Glomerular endothelial cell (primary cell): ENCODE data around the gene DCTN1. TPM values are rescaled to one million over a fixed set of nuclear protein-coding genes. Genes with fewer than 3 reads are reported as not detected.

Experiments used
- DNase-seq: peaks from one replicate; pipeline ENCODE4 v3.0.0-alpha.2; 2011; ENCODE audit warnings: low read depth, low spot score; ENCODE audit errors: extremely low read depth
- total RNA-seq: library from RNA; depleted of rRNA; stranded (reverse); fragments of >200 nt; gene quantifications from 2 replicates; pipeline ENCODE4 v1.2.3, GENCODE V29; 2015

DCTN1 gene
- total RNA-seq, 1 donor from 2014 or later: 152 TPM

- no peak for DNase-seq
Observed at GRCh38 chr2:74327627-74328026, 52.5 kb downstream of the DCTN1 start.

- no peak for DNase-seq
Observed at GRCh38 chr2:74327199-74327598, 52.9 kb downstream of the DCTN1 start.

- DNase-seq: no peak
Observed at GRCh38 chr2:74325815-74326214, 54.3 kb downstream of the DCTN1 start.

GRCh38 chr2:74321737-74322136 lies 58.4 kb downstream of the DCTN1 start:
- no peak for DNase-seq

- DNase-seq: no peak
Observed at GRCh38 chr2:74317701-74318100, 62.4 kb downstream of the DCTN1 start.

- DNase-seq: no peak
Observed at GRCh38 chr2:74316627-74317295, 63.4 kb downstream of the DCTN1 start.

- no peak for DNase-seq
Observed at GRCh38 chr2:74314107-74314506, 66.0 kb downstream of the DCTN1 start.

- no peak for DNase-seq
Observed at GRCh38 chr2:74313497-74313896, 66.6 kb downstream of the DCTN1 start.

- no peak for DNase-seq
Observed at GRCh38 chr2:74312913-74313312, 67.2 kb downstream of the DCTN1 start.

Other genes starting within 250 kb of the DCTN1 start
- gene BOLA3, start 232.4 kb downstream of the DCTN1 start, total RNA-seq: 60.6 and 63.8 TPM in 2 replicates
- gene MOB1A, start 201.4 kb downstream of the DCTN1 start, total RNA-seq: 80.7 and 112 TPM in 2 replicates
- 33.7 and 48.5 TPM in 2 replicates for gene MTHFD2, start 181.7 kb downstream of the DCTN1 start, total RNA-seq
- 0.10 and 0.18 TPM in 2 replicates for gene SLC4A5, start 36.9 kb downstream of the DCTN1 start, total RNA-seq
- 0.34 and 0.82 TPM in 2 replicates for gene C2orf81, start 41.3 kb upstream of the DCTN1 start, total RNA-seq
- gene WDR54, start 41.4 kb upstream of the DCTN1 start, total RNA-seq: 29.1 and 35.6 TPM in 2 replicates
- gene RTKN, start 61.6 kb upstream of the DCTN1 start, total RNA-seq: 11.2 and 14.5 TPM in 2 replicates
- gene INO80B, start 74.8 kb upstream of the DCTN1 start, total RNA-seq: 17.2 and 21.7 TPM in 2 replicates
- 41.0 and 50.8 TPM in 2 replicates for gene WBP1, start 78.1 kb upstream of the DCTN1 start, total RNA-seq
- gene MOGS, start 85.1 kb upstream of the DCTN1 start, total RNA-seq: 94.6 and 120 TPM in 2 replicates
- 12.7 and 17.0 TPM in 2 replicates for gene MRPL53, start 92.4 kb upstream of the DCTN1 start, total RNA-seq
- 12.5 and 19.3 TPM in 2 replicates for gene CCDC142, start 102.7 kb upstream of the DCTN1 start, total RNA-seq
- 14.1 and 37.5 TPM in 2 replicates for gene TTC31, start 102.8 kb upstream of the DCTN1 start, total RNA-seq
- gene LBX2, start 119.3 kb upstream of the DCTN1 start, total RNA-seq: 3.9 and 4.3 TPM in 2 replicates
- 10.9 and 14.4 TPM in 2 replicates for gene PCGF1, start 127.4 kb upstream of the DCTN1 start, total RNA-seq
- gene TLX2, start 134.1 kb upstream of the DCTN1 start, total RNA-seq: not detected in 2 replicates
- gene DQX1, start 145.9 kb upstream of the DCTN1 start, total RNA-seq: not detected in 2 replicates
- gene AUP1, start 149.4 kb upstream of the DCTN1 start, total RNA-seq: 102 and 136 TPM in 2 replicates
- gene HTRA2, start 149.6 kb upstream of the DCTN1 start, total RNA-seq: 30.6 TPM in 2 replicates
- 1.1 and 2.7 TPM in 2 replicates for gene LOXL3, start 173.6 kb upstream of the DCTN1 start, total RNA-seq
- gene DOK1, start 174.4 kb upstream of the DCTN1 start, total RNA-seq: 12.9 and 17.2 TPM in 2 replicates